HCT116 (cell line): Measurements from ENCODE around the gene PPP4R3A.

Experiments used
- EZH2 ChIP-seq: fragments of 200-600 bp; sonication (generic); IDR thresholded peaks from 2 replicates; pipeline ENCODE4 v1.6.1; 2017; ENCODE audit warnings: antibody characterized with exemption, mixed run types
- EZH2phosphoT487 ChIP-seq: fragments of 200-600 bp; IDR thresholded peaks from 2 replicates; pipeline ENCODE4 v1.6.1; 2018; ENCODE audit warnings: antibody characterized with exemption, borderline replicate concordance
- POLR2A ChIP-seq: IDR thresholded peaks from 2 replicates; pipeline ENCODE4 v1.7.0; 2011; ENCODE audit warnings: borderline replicate concordance; ENCODE audit not compliant: insufficient read depth, insufficient read length; ENCODE audit errors: extremely low read depth
- POLR2AphosphoS5 ChIP-seq: IDR thresholded peaks from 2 replicates; pipeline ENCODE4 v1.6.1; 2011; ENCODE audit warnings: mild to moderate bottlenecking, low read depth, low read length, moderate library complexity
- TF ChIP-seq, protein P1 (sequence below), 3 experiments: fragments of 200-600 bp in 1 of 3; sonication (generic) in 1 of 3; IDR thresholded peaks in 2 of 3; conservative IDR thresholded peaks in 1 of 3; 2 replicates each; pipeline ENCODE4 v1.5.1; 2012 to 2017; ENCODE audit warnings: low read depth in 2 of 3, low read length in 2 of 3, antibody characterized with exemption in 1 of 3, borderline replicate concordance in 1 of 3, control low read depth in 1 of 3, mild to moderate bottlenecking in 1 of 3, mixed read lengths in 1 of 3, mixed run types in 1 of 3, moderate library complexity in 1 of 3; ENCODE audit not compliant: insufficient read depth in 1 of 3
- TF ChIP-seq, protein P2 (sequence below): IDR thresholded peaks from 2 replicates; pipeline ENCODE4 v1.6.1; 2012; ENCODE audit warnings: low read depth
- TF ChIP-seq, protein P3 (sequence below): IDR thresholded peaks from 2 replicates; pipeline ENCODE4 v1.6.1; 2012

DNA sequence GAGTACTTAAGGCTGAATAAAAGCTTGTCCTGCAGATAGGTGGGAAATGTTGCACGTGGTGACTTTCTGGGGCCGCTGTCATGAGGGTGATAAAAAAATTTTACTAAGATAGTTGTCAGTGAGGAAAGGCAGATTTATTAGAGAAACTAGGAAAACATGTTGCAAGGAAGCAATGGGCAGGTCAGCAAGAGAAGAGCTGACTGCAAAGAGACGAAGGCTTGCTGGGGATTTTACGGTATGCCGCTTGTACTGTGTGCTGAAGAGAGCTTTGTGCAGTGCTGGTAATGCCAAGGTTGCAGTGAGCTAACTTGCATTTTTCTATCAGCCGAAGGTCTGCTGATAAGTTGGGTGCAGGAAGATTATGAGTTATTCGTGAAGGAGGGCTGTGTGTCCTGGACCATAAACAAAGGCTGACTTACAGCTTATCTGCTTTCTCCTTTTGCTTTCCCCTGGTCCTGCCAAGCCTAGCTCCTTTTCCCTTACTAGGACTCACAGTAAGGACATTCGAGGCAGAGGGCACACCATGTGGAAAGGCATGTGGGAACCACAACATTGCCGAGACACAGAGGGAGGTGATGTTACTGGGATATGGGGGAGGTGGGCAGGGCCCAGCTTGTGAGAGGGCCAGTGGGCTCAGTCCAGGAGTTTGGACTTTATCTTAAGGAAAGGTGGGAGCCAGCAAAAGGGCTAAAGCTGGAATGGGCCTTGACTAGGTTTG lies 85.1 kb downstream of the PPP4R3A start:
- TF ChIP-seq, protein P1, sequence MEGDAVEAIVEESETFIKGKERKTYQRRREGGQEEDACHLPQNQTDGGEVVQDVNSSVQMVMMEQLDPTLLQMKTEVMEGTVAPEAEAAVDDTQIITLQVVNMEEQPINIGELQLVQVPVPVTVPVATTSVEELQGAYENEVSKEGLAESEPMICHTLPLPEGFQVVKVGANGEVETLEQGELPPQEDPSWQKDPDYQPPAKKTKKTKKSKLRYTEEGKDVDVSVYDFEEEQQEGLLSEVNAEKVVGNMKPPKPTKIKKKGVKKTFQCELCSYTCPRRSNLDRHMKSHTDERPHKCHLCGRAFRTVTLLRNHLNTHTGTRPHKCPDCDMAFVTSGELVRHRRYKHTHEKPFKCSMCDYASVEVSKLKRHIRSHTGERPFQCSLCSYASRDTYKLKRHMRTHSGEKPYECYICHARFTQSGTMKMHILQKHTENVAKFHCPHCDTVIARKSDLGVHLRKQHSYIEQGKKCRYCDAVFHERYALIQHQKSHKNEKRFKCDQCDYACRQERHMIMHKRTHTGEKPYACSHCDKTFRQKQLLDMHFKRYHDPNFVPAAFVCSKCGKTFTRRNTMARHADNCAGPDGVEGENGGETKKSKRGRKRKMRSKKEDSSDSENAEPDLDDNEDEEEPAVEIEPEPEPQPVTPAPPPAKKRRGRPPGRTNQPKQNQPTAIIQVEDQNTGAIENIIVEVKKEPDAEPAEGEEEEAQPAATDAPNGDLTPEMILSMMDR (IDR thresholded peaks at IDR 0.05 in 2 of 3, conservative IDR thresholded peaks at IDR 0.05 in 1 of 3; ENCODE audit: borderline replicate concordance in 1 of 3, insufficient read depth in 1 of 3, low read depth in 2 of 3, low read length in 2 of 3), result no peak
- TF ChIP-seq, protein P2, sequence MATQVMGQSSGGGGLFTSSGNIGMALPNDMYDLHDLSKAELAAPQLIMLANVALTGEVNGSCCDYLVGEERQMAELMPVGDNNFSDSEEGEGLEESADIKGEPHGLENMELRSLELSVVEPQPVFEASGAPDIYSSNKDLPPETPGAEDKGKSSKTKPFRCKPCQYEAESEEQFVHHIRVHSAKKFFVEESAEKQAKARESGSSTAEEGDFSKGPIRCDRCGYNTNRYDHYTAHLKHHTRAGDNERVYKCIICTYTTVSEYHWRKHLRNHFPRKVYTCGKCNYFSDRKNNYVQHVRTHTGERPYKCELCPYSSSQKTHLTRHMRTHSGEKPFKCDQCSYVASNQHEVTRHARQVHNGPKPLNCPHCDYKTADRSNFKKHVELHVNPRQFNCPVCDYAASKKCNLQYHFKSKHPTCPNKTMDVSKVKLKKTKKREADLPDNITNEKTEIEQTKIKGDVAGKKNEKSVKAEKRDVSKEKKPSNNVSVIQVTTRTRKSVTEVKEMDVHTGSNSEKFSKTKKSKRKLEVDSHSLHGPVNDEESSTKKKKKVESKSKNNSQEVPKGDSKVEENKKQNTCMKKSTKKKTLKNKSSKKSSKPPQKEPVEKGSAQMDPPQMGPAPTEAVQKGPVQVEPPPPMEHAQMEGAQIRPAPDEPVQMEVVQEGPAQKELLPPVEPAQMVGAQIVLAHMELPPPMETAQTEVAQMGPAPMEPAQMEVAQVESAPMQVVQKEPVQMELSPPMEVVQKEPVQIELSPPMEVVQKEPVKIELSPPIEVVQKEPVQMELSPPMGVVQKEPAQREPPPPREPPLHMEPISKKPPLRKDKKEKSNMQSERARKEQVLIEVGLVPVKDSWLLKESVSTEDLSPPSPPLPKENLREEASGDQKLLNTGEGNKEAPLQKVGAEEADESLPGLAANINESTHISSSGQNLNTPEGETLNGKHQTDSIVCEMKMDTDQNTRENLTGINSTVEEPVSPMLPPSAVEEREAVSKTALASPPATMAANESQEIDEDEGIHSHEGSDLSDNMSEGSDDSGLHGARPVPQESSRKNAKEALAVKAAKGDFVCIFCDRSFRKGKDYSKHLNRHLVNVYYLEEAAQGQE, result no peak
- no peak for TF ChIP-seq POLR2AphosphoS5
- no peak for TF ChIP-seq EZH2
- no peak for TF ChIP-seq POLR2A
- TF ChIP-seq EZH2phosphoT487, result no peak
- TF ChIP-seq, protein P3, sequence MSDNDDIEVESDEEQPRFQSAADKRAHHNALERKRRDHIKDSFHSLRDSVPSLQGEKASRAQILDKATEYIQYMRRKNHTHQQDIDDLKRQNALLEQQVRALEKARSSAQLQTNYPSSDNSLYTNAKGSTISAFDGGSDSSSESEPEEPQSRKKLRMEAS, result no peak
